ENCODE results near the gene SNX30.

- TF ChIP-seq ATF2 (tag by site-specific recombination; IDR thresholded peaks at IDR 0.05; ENCODE audit: low read depth), result no peak
- TF ChIP-seq, protein P1, sequence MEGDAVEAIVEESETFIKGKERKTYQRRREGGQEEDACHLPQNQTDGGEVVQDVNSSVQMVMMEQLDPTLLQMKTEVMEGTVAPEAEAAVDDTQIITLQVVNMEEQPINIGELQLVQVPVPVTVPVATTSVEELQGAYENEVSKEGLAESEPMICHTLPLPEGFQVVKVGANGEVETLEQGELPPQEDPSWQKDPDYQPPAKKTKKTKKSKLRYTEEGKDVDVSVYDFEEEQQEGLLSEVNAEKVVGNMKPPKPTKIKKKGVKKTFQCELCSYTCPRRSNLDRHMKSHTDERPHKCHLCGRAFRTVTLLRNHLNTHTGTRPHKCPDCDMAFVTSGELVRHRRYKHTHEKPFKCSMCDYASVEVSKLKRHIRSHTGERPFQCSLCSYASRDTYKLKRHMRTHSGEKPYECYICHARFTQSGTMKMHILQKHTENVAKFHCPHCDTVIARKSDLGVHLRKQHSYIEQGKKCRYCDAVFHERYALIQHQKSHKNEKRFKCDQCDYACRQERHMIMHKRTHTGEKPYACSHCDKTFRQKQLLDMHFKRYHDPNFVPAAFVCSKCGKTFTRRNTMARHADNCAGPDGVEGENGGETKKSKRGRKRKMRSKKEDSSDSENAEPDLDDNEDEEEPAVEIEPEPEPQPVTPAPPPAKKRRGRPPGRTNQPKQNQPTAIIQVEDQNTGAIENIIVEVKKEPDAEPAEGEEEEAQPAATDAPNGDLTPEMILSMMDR (tag by site-specific recombination; IDR thresholded peaks at IDR 0.05), result no peak
- no peak for TF ChIP-seq PRDM10 (tag by site-specific recombination; IDR thresholded peaks at IDR 0.05)
- TF ChIP-seq ZFP37 (tag by site-specific recombination; IDR thresholded peaks at IDR 0.05), result no peak
- no peak for TF ChIP-seq ZBTB21 (tag by site-specific recombination; IDR thresholded peaks at IDR 0.05)
- TF ChIP-seq BCL11B (tag by site-specific recombination; IDR thresholded peaks at IDR 0.05; ENCODE audit: low read depth), result no peak
- no peak for TF ChIP-seq PBX3 (CRISPR knock-in tag; IDR thresholded peaks at IDR 0.05)
- TF ChIP-seq ZNF561 (tag by site-specific recombination; IDR thresholded peaks at IDR 0.05; ENCODE audit: borderline replicate concordance), result no peak
These were observed 6.4 kb upstream of the SNX30 start for GRCh38 chr9:112744177-112744576.

Measured in HEK293 (cell line).